ENCODE data around the gene TNFRSF1B.

Gene TNFRSF1B

DNA sequence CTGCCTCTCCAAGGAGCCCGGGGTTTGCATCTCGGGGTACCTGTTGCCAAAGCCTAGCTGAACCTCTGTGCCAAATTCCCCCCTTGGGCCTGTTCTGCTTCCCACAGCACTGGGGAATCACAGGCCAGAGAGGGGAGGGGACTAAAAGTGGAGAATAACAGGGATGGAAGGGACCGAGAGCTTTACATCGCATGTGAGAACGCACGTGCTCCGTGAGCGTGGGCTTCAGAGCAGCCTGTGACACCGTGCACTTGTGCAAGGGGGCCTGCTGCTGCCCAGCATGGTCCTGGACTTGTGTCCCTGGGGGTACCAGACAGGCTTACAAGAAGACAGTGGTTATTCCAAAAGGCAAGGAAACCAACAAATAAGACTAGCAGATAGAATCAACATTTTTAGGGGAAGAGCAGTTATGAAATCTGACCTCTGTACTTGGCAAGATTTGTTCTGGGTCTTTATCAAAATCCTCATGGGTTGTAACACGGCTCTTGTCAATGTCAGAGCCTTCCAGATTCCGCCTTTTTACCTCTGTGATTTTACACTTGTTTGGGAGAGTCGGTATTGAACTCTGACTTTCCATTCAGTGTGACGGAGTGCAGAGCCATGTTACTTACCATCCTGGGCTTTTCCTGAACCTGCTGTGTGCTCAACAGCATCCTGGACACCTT is 36.2 kb upstream of the TNFRSF1B start:
- Histone ChIP-seq H3K4me3 (ENCODE audit: low read length) (no peak overlapping the region), H3K4me1 (ENCODE audit: insufficient read depth, low read length) (no peaks in the 10 kb centered on the region), H3K27me3 (ENCODE audit: insufficient read depth, low read length) (no peaks in the 10 kb centered on the region), H3K9me3 (ENCODE audit: insufficient read depth, low read depth, low read length) (no peaks in the 10 kb centered on the region), H3K36me3 (ENCODE audit: insufficient read depth, low read length) (peaks cover 14% of the 10 kb centered on the region; the same call in 1 of the 2 replicates), H3K9ac (ENCODE audit: low read depth, low read length) (no peak overlapping the region), H3K27ac (ENCODE audit: low read depth, low read length) (no peak overlapping the region)
- 87% methylated on average over 13 of the region's 13 CpGs for WGBS

DNA sequence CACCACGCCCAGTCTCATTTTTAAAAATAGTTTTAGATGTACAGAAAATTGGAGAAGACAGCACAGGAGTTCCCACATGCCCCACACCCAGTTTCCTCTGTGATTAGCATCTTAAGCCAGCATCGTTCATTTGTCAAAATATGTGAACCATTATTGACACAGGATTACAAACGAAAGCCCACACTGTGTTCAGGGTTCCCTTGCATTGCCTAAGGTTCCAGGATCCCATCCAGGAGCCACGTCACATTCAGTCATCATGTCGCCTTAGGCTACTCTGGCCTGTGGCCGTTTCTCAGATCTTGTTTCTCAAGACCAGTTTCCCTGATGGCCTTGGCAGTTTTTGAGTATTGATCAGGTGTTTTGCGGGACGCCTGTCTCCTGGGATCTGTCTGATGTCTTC is 34.7 kb upstream of the TNFRSF1B start:
- H3K4me1 ChIP-seq (ENCODE audit: insufficient read depth, low read length), result no peaks in the 10 kb centered on the region
- WGBS, result 91% methylated on average over 8 of the region's 8 CpGs
- no peak overlapping the region for H3K9ac ChIP-seq (ENCODE audit: low read depth, low read length)
- H3K4me3 ChIP-seq (ENCODE audit: low read length), result no peak overlapping the region
- no peak overlapping the region for H3K27ac ChIP-seq (ENCODE audit: low read depth, low read length)
- H3K27me3 ChIP-seq (ENCODE audit: insufficient read depth, low read length), result no peaks in the 10 kb centered on the region
- no peaks in the 10 kb centered on the region for H3K9me3 ChIP-seq (ENCODE audit: insufficient read depth, low read depth, low read length)
- peaks cover 10% of the 10 kb centered on the region; the same call in 1 of the 2 replicates for H3K36me3 ChIP-seq (ENCODE audit: insufficient read depth, low read length)

GRCh38 chr1:12134716-12135115 is 32.1 kb upstream of the TNFRSF1B start:
- no peaks in the 10 kb centered on the region for H3K27me3 ChIP-seq (ENCODE audit: insufficient read depth, low read length)
- no peaks in the 10 kb centered on the region for H3K36me3 ChIP-seq (ENCODE audit: insufficient read depth, low read length)
- 94% methylated on average over 10 of the region's 10 CpGs for WGBS

DNA sequence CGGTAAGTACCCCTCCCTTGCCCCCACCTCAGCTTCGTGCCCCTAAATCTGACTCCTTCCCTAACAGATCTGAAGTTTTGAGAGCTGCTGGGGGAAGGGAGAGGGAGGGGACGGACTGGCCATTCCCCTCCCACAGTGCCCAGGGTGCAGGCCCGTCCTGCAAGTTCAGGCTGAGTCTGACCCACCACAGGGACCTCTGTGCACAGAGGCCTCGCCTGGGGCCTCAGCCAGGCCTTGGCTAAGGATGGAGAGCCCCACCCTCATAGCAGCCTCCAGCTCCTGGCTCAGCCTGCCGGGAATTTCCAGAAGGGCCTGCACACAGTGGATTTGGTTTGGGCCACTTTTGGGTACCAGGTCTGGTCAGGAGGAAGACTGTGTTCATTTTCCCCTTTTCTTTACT is 31.2 kb upstream of the TNFRSF1B start:
- Histone ChIP-seq H3K27ac (ENCODE audit: low read depth, low read length) (no peak overlapping the region), H3K4me3 (ENCODE audit: low read length) (no peak overlapping the region), H3K4me1 (ENCODE audit: insufficient read depth, low read length) (no peaks in the 10 kb centered on the region), H3K9ac (ENCODE audit: low read depth, low read length) (no peak overlapping the region), H3K9me3 (ENCODE audit: insufficient read depth, low read depth, low read length) (no peaks in the 10 kb centered on the region), H3K36me3 (ENCODE audit: insufficient read depth, low read length) (no peaks in the 10 kb centered on the region), H3K27me3 (ENCODE audit: insufficient read depth, low read length) (no peaks in the 10 kb centered on the region)
- 89% methylated on average over 6 of the region's 6 CpGs for WGBS

More at GRCh38 chr1:12134716-12135115, 32.1 kb upstream of the TNFRSF1B start:
- no peak overlapping the region for H3K4me3 ChIP-seq (ENCODE audit: low read length)
- no peak overlapping the region for H3K9ac ChIP-seq (ENCODE audit: low read depth, low read length)
- no peaks in the 10 kb centered on the region for H3K9me3 ChIP-seq (ENCODE audit: insufficient read depth, low read depth, low read length)
- no peak overlapping the region for H3K27ac ChIP-seq (ENCODE audit: low read depth, low read length)
- H3K4me1 ChIP-seq (ENCODE audit: insufficient read depth, low read length), result no peaks in the 10 kb centered on the region

DNA sequence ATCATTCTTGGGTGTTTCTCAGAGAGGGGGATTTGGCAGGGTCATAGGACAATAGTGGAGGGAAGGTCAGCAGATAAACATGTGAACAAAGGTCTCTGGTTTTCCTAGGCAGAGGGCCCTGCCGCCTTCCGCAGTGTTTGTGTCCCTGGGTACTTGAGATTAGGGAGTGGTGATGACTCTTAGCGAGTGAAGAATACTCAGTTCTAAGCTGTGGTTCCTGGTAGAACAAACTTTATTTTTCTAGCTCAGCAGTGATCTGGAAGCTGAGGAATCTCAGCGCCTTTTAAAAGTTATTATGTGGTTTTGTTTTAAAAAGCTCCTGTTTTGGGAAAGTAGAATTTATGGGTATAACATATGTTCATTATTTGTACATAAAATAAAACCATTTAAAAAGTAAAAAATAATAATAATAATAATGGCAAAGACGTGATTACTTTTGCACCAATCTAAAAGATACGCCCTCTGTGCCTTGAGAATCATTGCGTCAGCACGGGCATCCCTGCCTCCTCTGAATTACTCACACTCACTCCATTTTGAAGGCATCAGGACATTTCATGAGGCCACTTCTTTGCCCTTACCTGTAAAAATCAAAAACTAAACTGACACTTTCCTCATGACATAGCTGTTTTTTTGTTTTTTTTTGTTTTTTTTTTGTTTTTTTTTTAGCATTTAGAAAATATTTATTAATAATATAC is 29.7 kb upstream of the TNFRSF1B start:
- Histone ChIP-seq H3K9ac (ENCODE audit: low read depth, low read length) (no peak overlapping the region), H3K4me1 (ENCODE audit: insufficient read depth, low read length) (no peaks in the 10 kb centered on the region), H3K27ac (ENCODE audit: low read depth, low read length) (no peak overlapping the region), H3K27me3 (ENCODE audit: insufficient read depth, low read length) (no peaks in the 10 kb centered on the region), H3K4me3 (ENCODE audit: low read length) (no peak overlapping the region), H3K9me3 (ENCODE audit: insufficient read depth, low read depth, low read length) (no peaks in the 10 kb centered on the region), H3K36me3 (ENCODE audit: insufficient read depth, low read length) (no peaks in the 10 kb centered on the region)
- WGBS, result 79% methylated on average over 8 of the region's 8 CpGs

DNA sequence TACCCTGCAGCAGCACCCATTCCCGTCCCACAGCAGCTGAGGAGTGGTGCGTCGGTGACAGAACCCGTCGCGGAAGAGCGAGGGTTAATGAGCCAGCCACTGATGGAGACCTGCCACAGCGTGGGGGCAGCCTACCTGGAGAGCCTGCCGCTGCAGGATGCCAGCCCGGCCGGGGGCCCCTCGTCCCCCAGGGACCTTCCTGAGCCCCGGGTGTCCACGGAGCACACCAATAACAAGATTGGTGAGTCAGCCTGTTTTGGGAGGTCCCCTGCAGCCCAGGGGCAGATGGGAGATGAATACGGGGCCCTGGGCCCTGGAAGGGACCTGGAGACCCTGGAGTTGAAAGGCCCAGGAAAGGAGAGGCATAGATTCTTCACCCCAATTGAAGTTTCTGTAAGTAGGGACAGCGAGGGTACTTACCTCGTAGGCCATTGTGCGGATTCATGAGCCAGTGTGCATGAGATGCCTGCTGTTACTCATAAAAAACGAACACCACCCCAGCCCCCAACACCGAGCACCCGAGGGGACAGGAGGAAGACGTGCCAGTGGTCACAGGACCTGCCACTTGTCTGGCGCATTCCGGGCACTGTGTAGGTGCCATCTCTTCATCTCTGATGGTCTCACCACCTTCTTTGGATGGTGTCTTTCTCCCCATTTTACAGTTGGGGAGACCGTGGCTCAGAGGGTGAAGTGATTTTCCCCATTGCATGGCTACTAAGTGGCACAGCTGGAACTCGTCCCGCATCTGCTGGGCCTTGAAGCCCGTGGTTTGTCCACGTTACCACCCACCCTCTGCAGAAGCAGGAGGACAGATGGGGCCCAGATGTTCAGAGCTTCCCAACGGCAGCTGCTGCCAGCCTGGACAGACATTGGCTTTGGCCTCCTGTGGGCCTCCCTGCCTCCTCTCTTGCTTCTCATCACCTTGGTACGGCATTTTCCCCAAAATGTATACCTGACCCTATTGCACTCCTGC is 28.3 kb upstream of the TNFRSF1B start:
- no peak overlapping the region for H3K27ac ChIP-seq (ENCODE audit: low read depth, low read length)
- no peaks in the 10 kb centered on the region for H3K4me1 ChIP-seq (ENCODE audit: insufficient read depth, low read length)
- 90% methylated on average over 31 of the region's 31 CpGs for WGBS
- no peaks in the 10 kb centered on the region for H3K9me3 ChIP-seq (ENCODE audit: insufficient read depth, low read depth, low read length)
- H3K9ac ChIP-seq (ENCODE audit: low read depth, low read length), result no peak overlapping the region
- no peaks in the 10 kb centered on the region for H3K27me3 ChIP-seq (ENCODE audit: insufficient read depth, low read length)
- H3K4me3 ChIP-seq (ENCODE audit: low read length), result no peak overlapping the region
- H3K36me3 ChIP-seq (ENCODE audit: insufficient read depth, low read length), result no peaks in the 10 kb centered on the region

GRCh38 chr1:12140016-12140415 is 26.8 kb upstream of the TNFRSF1B start:
- Histone ChIP-seq H3K4me3 (ENCODE audit: low read length) (no peak overlapping the region), H3K4me1 (ENCODE audit: insufficient read depth, low read length) (no peaks in the 10 kb centered on the region), H3K27me3 (ENCODE audit: insufficient read depth, low read length) (no peaks in the 10 kb centered on the region), H3K9ac (ENCODE audit: low read depth, low read length) (no peak overlapping the region), H3K27ac (ENCODE audit: low read depth, low read length) (no peak overlapping the region), H3K36me3 (ENCODE audit: insufficient read depth, low read length) (no peaks in the 10 kb centered on the region), H3K9me3 (ENCODE audit: insufficient read depth, low read depth, low read length) (no peaks in the 10 kb centered on the region)
- 85% methylated on average over 4 of the region's 4 CpGs for WGBS

- Histone ChIP-seq H3K27me3 (ENCODE audit: insufficient read depth, low read length) (no peaks in the 10 kb centered on the region), H3K4me1 (ENCODE audit: insufficient read depth, low read length) (no peaks in the 10 kb centered on the region), H3K9ac (ENCODE audit: low read depth, low read length) (no peak overlapping the region), H3K4me3 (ENCODE audit: low read length) (no peak overlapping the region), H3K36me3 (ENCODE audit: insufficient read depth, low read length) (no peaks in the 10 kb centered on the region), H3K9me3 (ENCODE audit: insufficient read depth, low read depth, low read length) (no peaks in the 10 kb centered on the region), H3K27ac (ENCODE audit: low read depth, low read length) (no peak overlapping the region)
- WGBS, result 92% methylated on average over 12 of the region's 12 CpGs
Observed at GRCh38 chr1:12140515-12141162, 26.2 kb upstream of the TNFRSF1B start.

GRCh38 chr1:12141163-12141850 is 25.5 kb upstream of the TNFRSF1B start:
- no peak overlapping the region for H3K9ac ChIP-seq (ENCODE audit: low read depth, low read length)
- no peak overlapping the region for H3K27ac ChIP-seq (ENCODE audit: low read depth, low read length)
- H3K4me1 ChIP-seq (ENCODE audit: insufficient read depth, low read length), result no peaks in the 10 kb centered on the region

GRCh38 chr1:12142141-12142823 is 24.5 kb upstream of the TNFRSF1B start:
- WGBS, result 82% methylated on average over 18 of the region's 18 CpGs
- no peaks in the 10 kb centered on the region for H3K36me3 ChIP-seq (ENCODE audit: insufficient read depth, low read length)
- no peaks in the 10 kb centered on the region for H3K9me3 ChIP-seq (ENCODE audit: insufficient read depth, low read depth, low read length)
- no peak overlapping the region for H3K9ac ChIP-seq (ENCODE audit: low read depth, low read length)
- no peaks in the 10 kb centered on the region for H3K4me1 ChIP-seq (ENCODE audit: insufficient read depth, low read length)
- H3K27me3 ChIP-seq (ENCODE audit: insufficient read depth, low read length), result no peaks in the 10 kb centered on the region
- H3K4me3 ChIP-seq (ENCODE audit: low read length), result no peak overlapping the region
- no peak overlapping the region for H3K27ac ChIP-seq (ENCODE audit: low read depth, low read length)

More at GRCh38 chr1:12141163-12141850, 25.5 kb upstream of the TNFRSF1B start:
- no peaks in the 10 kb centered on the region for H3K9me3 ChIP-seq (ENCODE audit: insufficient read depth, low read depth, low read length)
- 93% methylated on average over 21 of the region's 21 CpGs for WGBS
- H3K27me3 ChIP-seq (ENCODE audit: insufficient read depth, low read length), result no peaks in the 10 kb centered on the region
- no peak overlapping the region for H3K4me3 ChIP-seq (ENCODE audit: low read length)
- no peaks in the 10 kb centered on the region for H3K36me3 ChIP-seq (ENCODE audit: insufficient read depth, low read length)
